IMR-90 (cell line): ENCODE data around the gene CALM1. TPM values are rescaled to one million over a fixed set of nuclear protein-coding genes. Genes with fewer than 3 reads are reported as not detected.

ENCODE experiments used
- ATAC-seq: fragments of 200-7000 bp; cut with Tn5 transposase; 2 replicates; pipeline ENCODE4 v1.9.1; 2020; ENCODE audit warnings: low read depth, mild to moderate bottlenecking, moderate library complexity
- BruUV-seq: library from RNA; stranded (reverse); fragments of 400-500 nt; replicated peaks from 2 replicates; lab custom pipeline; 2021; lab: Mats Ljungman, UMichigan
- CTCF ChIA-PET: fragments of 300-600 bp; formaldehyde crosslinking; extraction: SDS; loops from one replicate; lab custom pipeline; 2021; ENCODE audit warnings: antibody characterized with exemption; lab: Yijun Ruan, JAX
- POLR2A ChIA-PET: fragments of 300-600 bp; sonication (Branson Sonifier 250); formaldehyde crosslinking; loops from one replicate; lab custom pipeline; 2022; ENCODE audit warnings: antibody characterized with exemption; ENCODE audit not compliant: unreplicated experiment; lab: Charles Lee
- DNase-seq: peaks from one replicate; pipeline ENCODE4 v3.0.0; 2013
- H2AFZ ChIP-seq: replicated peaks from 2 replicates; pipeline ENCODE3; 2013; ENCODE audit warnings: low read length, mild to moderate bottlenecking; ENCODE audit not compliant: poor library complexity
- H2AK5ac ChIP-seq: 2 replicates; pipeline ENCODE4 v1.6.1; 2013; ENCODE audit warnings: low read depth, low read length, inconsistent platforms
- H2AK9ac ChIP-seq: replicated peaks from 2 replicates; pipeline ENCODE3; 2013; ENCODE audit warnings: mild to moderate bottlenecking, low read depth, low read length, moderate library complexity; ENCODE audit not compliant: poor library complexity
- H2BK120ac ChIP-seq: 2 replicates; pipeline ENCODE4 v1.6.1; 2013; ENCODE audit warnings: low read depth, low read length, inconsistent platforms
- H2BK15ac ChIP-seq: 3 replicates; pipeline ENCODE4 v1.6.1; 2013; ENCODE audit warnings: low read depth, low read length, inconsistent platforms
- H2BK20ac ChIP-seq: 2 replicates; pipeline ENCODE4 v1.6.1; 2013; ENCODE audit warnings: low read depth, mild to moderate bottlenecking, inconsistent platforms, low read length, moderate library complexity
- H2BK5ac ChIP-seq: 2 replicates; pipeline ENCODE4 v1.6.1; 2013; ENCODE audit warnings: mild to moderate bottlenecking, low read depth, low read length, inconsistent platforms; ENCODE audit not compliant: poor library complexity, severe bottlenecking
- H3K14ac ChIP-seq: replicated peaks from 2 replicates; pipeline ENCODE4 v1.6.1; 2013; ENCODE audit warnings: low read depth, low read length, inconsistent platforms
- H3K18ac ChIP-seq: 2 replicates; pipeline ENCODE4 v1.6.1; 2013; ENCODE audit warnings: low read depth, low read length, control low read depth
- H3K23ac ChIP-seq: 2 replicates; pipeline ENCODE4 v1.6.1; 2013; ENCODE audit warnings: low read depth, low read length, inconsistent platforms
- H3K27ac ChIP-seq: 2 replicates; pipeline ENCODE4 v1.5.1; 2013; ENCODE audit warnings: mild to moderate bottlenecking, control low read depth, low read length; ENCODE audit not compliant: insufficient read depth
- H3K27me3 ChIP-seq: 2 replicates; pipeline ENCODE4 v1.6.1; 2013; ENCODE audit warnings: low read length; ENCODE audit not compliant: control insufficient read depth, insufficient read depth
- H3K36me3 ChIP-seq: 2 replicates; pipeline ENCODE4 v1.6.1; 2013; ENCODE audit warnings: low read length, mixed read lengths; ENCODE audit not compliant: control insufficient read depth, insufficient read depth
- H3K4ac ChIP-seq: 2 replicates; pipeline ENCODE4 v1.6.1; 2013; ENCODE audit warnings: low read depth, low read length, inconsistent platforms
- H3K4me1 ChIP-seq: 2 replicates; pipeline ENCODE4 v1.6.1; 2013; ENCODE audit warnings: low read length, mixed read lengths; ENCODE audit not compliant: control insufficient read depth, insufficient read depth
- H3K4me2 ChIP-seq: 2 replicates; pipeline ENCODE4 v1.6.1; 2013; ENCODE audit warnings: low read depth, mild to moderate bottlenecking, control low read depth, low read length, moderate library complexity
- H3K4me3 ChIP-seq: 2 replicates; pipeline ENCODE4 v1.5.1; 2013; ENCODE audit warnings: low read depth, mild to moderate bottlenecking, control low read depth, low read length, moderate library complexity; ENCODE audit not compliant: insufficient read depth
- H3K56ac ChIP-seq: 2 replicates; pipeline ENCODE4 v1.6.1; 2013; ENCODE audit warnings: low read length, inconsistent platforms; ENCODE audit not compliant: insufficient read depth; ENCODE audit errors: extremely low read depth
- H3K79me1 ChIP-seq, 2 experiments: 2 replicates each; pipeline ENCODE4 v1.6.1; 2013; ENCODE audit warnings: low read length in 2 of 2, inconsistent platforms in 1 of 2, low read depth in 1 of 2
- H3K9ac ChIP-seq: 2 replicates; pipeline ENCODE4 v1.6.1; 2013; ENCODE audit warnings: low read depth, low read length, control low read depth
- H3K9me1 ChIP-seq: 2 replicates; pipeline ENCODE4 v1.6.1; 2013; ENCODE audit warnings: low read length, inconsistent platforms; ENCODE audit not compliant: insufficient read depth
- H3K9me3 ChIP-seq: 2 replicates; pipeline ENCODE4 v1.6.1; 2013; ENCODE audit warnings: low read length; ENCODE audit not compliant: control insufficient read depth, insufficient read depth
- H4K20me1 ChIP-seq: 2 replicates; pipeline ENCODE4 v1.6.1; 2013; ENCODE audit warnings: low read length, inconsistent platforms; ENCODE audit not compliant: insufficient read depth
- H4K5ac ChIP-seq: 2 replicates; pipeline ENCODE4 v1.6.1; 2013; ENCODE audit warnings: mild to moderate bottlenecking, low read depth, low read length, control low read depth
- H4K8ac ChIP-seq, 2 experiments: 2 replicates each; pipeline ENCODE4 v1.6.1; 2013; ENCODE audit warnings: low read depth in 2 of 2, low read length in 2 of 2, control low read depth in 1 of 2, inconsistent platforms in 1 of 2
- H4K91ac ChIP-seq: 2 replicates; pipeline ENCODE4 v1.6.1; 2013; ENCODE audit warnings: low read depth, low read length, inconsistent platforms; ENCODE audit not compliant: insufficient read depth
- CEBPB ChIP-seq: IDR thresholded peaks from 2 replicates; pipeline ENCODE4 v1.6.1; 2012; ENCODE audit warnings: low read depth, low read length, improper control_type of control experiment
- CHD1 ChIP-seq: IDR thresholded peaks from 2 replicates; pipeline ENCODE4 v1.6.1; 2012; ENCODE audit warnings: low read depth, low read length, improper control_type of control experiment
- FOS ChIP-seq: fragments of 150-350 bp; IDR thresholded peaks from 2 replicates; pipeline ENCODE4 v1.6.1; 2016; ENCODE audit warnings: low read depth, low read length
- MAFK ChIP-seq: IDR thresholded peaks from 2 replicates; pipeline ENCODE4 v1.6.1; 2012; ENCODE audit warnings: low read depth, low read length, improper control_type of control experiment
- MAZ ChIP-seq: IDR thresholded peaks from 2 replicates; pipeline ENCODE4 v1.6.1; 2012; ENCODE audit warnings: low read depth, mild to moderate bottlenecking, low read length, improper control_type of control experiment, moderate library complexity, borderline replicate concordance
- POLR2A ChIP-seq: IDR thresholded peaks from 2 replicates; pipeline ENCODE4 v1.6.1; 2012; ENCODE audit warnings: mild to moderate bottlenecking, low read depth, low read length
- RCOR1 ChIP-seq: IDR thresholded peaks from 2 replicates; pipeline ENCODE4 v1.6.1; 2012; ENCODE audit warnings: mild to moderate bottlenecking, low read length, improper control_type of control experiment; ENCODE audit not compliant: insufficient replicate concordance
- RFX5 ChIP-seq: IDR thresholded peaks from 2 replicates; pipeline ENCODE4 v1.8.0; 2012; ENCODE audit warnings: low read depth, mild to moderate bottlenecking, low read length, moderate library complexity
- SMC3 ChIP-seq: fragments of 150-350 bp; IDR thresholded peaks from 2 replicates; pipeline ENCODE4 v1.6.1; 2016; ENCODE audit warnings: low read depth, mild to moderate bottlenecking, antibody characterized with exemption, low read length, moderate library complexity
- USF2 ChIP-seq: fragments of 150-350 bp; IDR thresholded peaks from 2 replicates; pipeline ENCODE4 v1.6.1; 2017; ENCODE audit warnings: mild to moderate bottlenecking, antibody characterized with exemption, low read length, low read depth
- WGBS, 2 experiments: methylation state at CpG; one replicate each; pipeline versions ENCODE4 v1.1.5 to v1.1.7; 2013; ENCODE audit warnings: missing lambda C conversion rate in 2 of 2; ENCODE audit not compliant: insufficient read length in 1 of 2; ENCODE audit errors: extremely low coverage in 2 of 2; 5-methylcytosine and 5-hydroxymethylcytosine counted together
- dilution Hi-C: fragments of 300-500 bp; cut with HindIII; formaldehyde crosslinking; loops from one replicate; pipeline ENCODE4 v1.14.3; 2018; ENCODE audit warnings: low sequenced_read_pairs; ENCODE audit not compliant: unreplicated experiment
- in situ Hi-C: fragments of 300-500 bp; cut with MboI; formaldehyde crosslinking; loops from 3 replicates; pipeline ENCODE4 v1.14.3; 2019; ENCODE audit warnings: low sequenced_read_pairs, inconsistent platforms, mixed read lengths
- intact Hi-C: fragments of 100-400 bp; cut with micrococcal nuclease; formaldehyde crosslinking; loops from 2 replicates; pipeline ENCODE4 v1.10.0; 2022
- polyA plus RNA-seq, 3 experiments: library from polyadenylated mRNA; depleted of rRNA; stranded (reverse); fragments of >200 nt; gene quantifications; 2 replicates each; pipeline ENCODE4 v1.2.3, GENCODE V29; 2012; ENCODE audit warnings: low replicate concordance in 1 of 3
- total RNA-seq: library from RNA; depleted of rRNA; stranded (reverse); fragments of >200 nt; gene quantifications from 2 replicates; pipeline ENCODE4 v1.2.3, GENCODE V29; 2012
- TF ChIP-seq, protein P1 (sequence below): conservative IDR thresholded peaks from 2 replicates; pipeline ENCODE4 v1.5.1; 2012; ENCODE audit warnings: mild to moderate bottlenecking, low read depth, low read length, improper control_type of control experiment

Gene CALM1
- total and polyA plus RNA-seq, 2 of the 4 experiments (the other 2 are of a cell fraction), result 72.9 to 188 TPM

- BruUV-seq, result no TSS peak
- Histone ChIP-seq H2AFZ (peak overlapping the region; percentile 58), H3K4ac (no peak overlapping the region), H2AK5ac (no peak overlapping the region), H3K4me1 (no peaks in the 10 kb centered on the region), H3K14ac (no peak overlapping the region), H4K20me1 (no peaks in the 10 kb centered on the region), H3K79me1 (no peaks in the 10 kb centered on the region), H3K4me3 (no peak overlapping the region), H4K8ac (no peak overlapping the region), H2BK20ac (no peak overlapping the region), H4K5ac (no peak overlapping the region), H2AK9ac (no peak overlapping the region), H3K27ac (no peak overlapping the region), H3K23ac (no peak overlapping the region), H2BK5ac (no peak overlapping the region), H2BK15ac (no peak overlapping the region), H2BK120ac (no peak overlapping the region), H3K9me1 (peaks cover 3% of the 10 kb centered on the region; the same call in 1 of the 2 replicates), H4K91ac (no peak overlapping the region), H3K36me3 (no peaks in the 10 kb centered on the region), H3K56ac (no peak overlapping the region), H3K27me3 (peaks cover 5% of the 10 kb centered on the region), H3K18ac (no peak overlapping the region), H3K9ac (no peak overlapping the region), H3K4me2 (no peak overlapping the region), H3K9me3 (0 out of 2 replicates have a peak, but pooled peaks cover 2% of the 10 kb centered on the region)
- intact Hi-C loops, result no loop called here
- dilution Hi-C loops, result no loop called here
- WGBS, 2 experiments, result no CpG with 5 or more reads among the region's 13 CpGs
- POLR2A ChIA-PET, result no interaction called here
- CTCF ChIA-PET, result no interaction called here
- DNase-seq, result no peak
- ATAC-seq, result no peak
- TF ChIP-seq USF2, result no peak
- no peak for TF ChIP-seq POLR2A
- no peak for TF ChIP-seq MAZ
- TF ChIP-seq FOS, result no peak
- no peak for TF ChIP-seq RFX5
- TF ChIP-seq CHD1, result no peak
- no peak for TF ChIP-seq MAFK
- TF ChIP-seq, protein P1, sequence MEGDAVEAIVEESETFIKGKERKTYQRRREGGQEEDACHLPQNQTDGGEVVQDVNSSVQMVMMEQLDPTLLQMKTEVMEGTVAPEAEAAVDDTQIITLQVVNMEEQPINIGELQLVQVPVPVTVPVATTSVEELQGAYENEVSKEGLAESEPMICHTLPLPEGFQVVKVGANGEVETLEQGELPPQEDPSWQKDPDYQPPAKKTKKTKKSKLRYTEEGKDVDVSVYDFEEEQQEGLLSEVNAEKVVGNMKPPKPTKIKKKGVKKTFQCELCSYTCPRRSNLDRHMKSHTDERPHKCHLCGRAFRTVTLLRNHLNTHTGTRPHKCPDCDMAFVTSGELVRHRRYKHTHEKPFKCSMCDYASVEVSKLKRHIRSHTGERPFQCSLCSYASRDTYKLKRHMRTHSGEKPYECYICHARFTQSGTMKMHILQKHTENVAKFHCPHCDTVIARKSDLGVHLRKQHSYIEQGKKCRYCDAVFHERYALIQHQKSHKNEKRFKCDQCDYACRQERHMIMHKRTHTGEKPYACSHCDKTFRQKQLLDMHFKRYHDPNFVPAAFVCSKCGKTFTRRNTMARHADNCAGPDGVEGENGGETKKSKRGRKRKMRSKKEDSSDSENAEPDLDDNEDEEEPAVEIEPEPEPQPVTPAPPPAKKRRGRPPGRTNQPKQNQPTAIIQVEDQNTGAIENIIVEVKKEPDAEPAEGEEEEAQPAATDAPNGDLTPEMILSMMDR, result no peak
- TF ChIP-seq SMC3, result no peak
- no peak for TF ChIP-seq CEBPB
- no peak for TF ChIP-seq RCOR1
- in situ Hi-C loops, result no loop called here
Observed at GRCh38 chr14:90423166-90423565, 26.3 kb downstream of the CALM1 start.
